H1 (cell line): ENCODE results near the gene RAB3GAP2. TPM values are rescaled to one million over a fixed set of nuclear protein-coding genes. Genes with fewer than 3 reads are reported as not detected.

Experiments
- CHD7 ChIP-seq: fragments of 300-600 bp; sonication (generic); IDR thresholded peaks from 2 replicates; pipeline ENCODE4 v1.7.1; 2012; ENCODE audit warnings: low read length, moderate library complexity, mild to moderate bottlenecking, inconsistent platforms; ENCODE audit not compliant: insufficient replicate concordance
- polyA plus RNA-seq, 7 experiments: library from polyadenylated mRNA; depleted of rRNA in 3 of 7; stranded (reverse) in 5 of 7; unstranded in 2 of 7; fragments of >200 nt in 5 of 7; fragments of 200-250 nt in 2 of 7; gene quantifications; 1 replicate in 5 of 7; 2 replicates in 1 of 7; 4 replicates in 1 of 7; pipeline versions ENCODE4 v1.2.1 to v1.2.3, GENCODE V29; 2011 to 2013; ENCODE audit warnings: missing spikeins in 2 of 7, mixed read lengths in 2 of 7
- total RNA-seq: library from RNA; stranded (reverse); fragmentation: NEBNext Ultra II Directional; extraction: Animal tissue kit (Norgen Biotek cat#: 25700); gene quantifications from 2 replicates; pipeline ENCODE4 v1.2.1, GENCODE V29; 2021

RAB3GAP2 gene
- total and polyA plus RNA-seq, 2 of the 8 experiments (the other 6 are each of a cell fraction or from before 2014, with no cell fraction given) = 19.7 to 52.7 TPM

- no peak for TF ChIP-seq CHD7
These were observed 136.5 kb downstream of the RAB3GAP2 start (continued) for GRCh38 chr1:220135755-220136154.
